ENCODE results near the gene S100P. TPM values are rescaled to one million over a fixed set of nuclear protein-coding genes. Genes with fewer than 3 reads are reported as not detected.
"Not testable (repeated sequence)": the region's sequence is repeated elsewhere in the genome, so short reads cannot be mapped to it uniquely, and the experiment has no call there.

Gene S100P
- total RNA-seq, 1 donor: not detected

DNA sequence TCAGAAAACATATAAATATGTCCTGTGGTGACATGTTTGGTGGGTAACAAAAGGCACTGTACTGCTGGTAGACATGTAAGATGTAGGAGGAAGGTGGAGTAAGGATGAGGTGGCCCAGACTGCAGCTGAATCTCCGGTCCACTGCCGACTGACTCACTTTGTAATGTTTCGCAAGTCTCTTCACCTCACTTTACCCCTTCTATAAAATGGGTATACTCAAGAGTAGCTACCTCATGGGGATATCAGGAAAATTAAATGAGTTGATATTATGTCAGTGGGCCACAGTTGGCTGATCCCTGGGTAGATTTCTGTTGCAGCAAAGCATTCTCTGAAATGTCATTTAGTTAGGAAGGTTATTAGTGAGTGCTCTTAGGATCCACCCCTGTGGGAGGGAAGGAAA, 31.1 kb upstream of the S100P start:
- DNase-seq (ENCODE audit: low read depth): no peak
- TF ChIP-seq, protein P1, sequence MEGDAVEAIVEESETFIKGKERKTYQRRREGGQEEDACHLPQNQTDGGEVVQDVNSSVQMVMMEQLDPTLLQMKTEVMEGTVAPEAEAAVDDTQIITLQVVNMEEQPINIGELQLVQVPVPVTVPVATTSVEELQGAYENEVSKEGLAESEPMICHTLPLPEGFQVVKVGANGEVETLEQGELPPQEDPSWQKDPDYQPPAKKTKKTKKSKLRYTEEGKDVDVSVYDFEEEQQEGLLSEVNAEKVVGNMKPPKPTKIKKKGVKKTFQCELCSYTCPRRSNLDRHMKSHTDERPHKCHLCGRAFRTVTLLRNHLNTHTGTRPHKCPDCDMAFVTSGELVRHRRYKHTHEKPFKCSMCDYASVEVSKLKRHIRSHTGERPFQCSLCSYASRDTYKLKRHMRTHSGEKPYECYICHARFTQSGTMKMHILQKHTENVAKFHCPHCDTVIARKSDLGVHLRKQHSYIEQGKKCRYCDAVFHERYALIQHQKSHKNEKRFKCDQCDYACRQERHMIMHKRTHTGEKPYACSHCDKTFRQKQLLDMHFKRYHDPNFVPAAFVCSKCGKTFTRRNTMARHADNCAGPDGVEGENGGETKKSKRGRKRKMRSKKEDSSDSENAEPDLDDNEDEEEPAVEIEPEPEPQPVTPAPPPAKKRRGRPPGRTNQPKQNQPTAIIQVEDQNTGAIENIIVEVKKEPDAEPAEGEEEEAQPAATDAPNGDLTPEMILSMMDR (IDR thresholded peaks at IDR 0.05; ENCODE audit: insufficient read depth, low read length): no peak
- no peak overlapping the region for H3K4me3 ChIP-seq (ENCODE audit: low read depth, low read length)

DNA sequence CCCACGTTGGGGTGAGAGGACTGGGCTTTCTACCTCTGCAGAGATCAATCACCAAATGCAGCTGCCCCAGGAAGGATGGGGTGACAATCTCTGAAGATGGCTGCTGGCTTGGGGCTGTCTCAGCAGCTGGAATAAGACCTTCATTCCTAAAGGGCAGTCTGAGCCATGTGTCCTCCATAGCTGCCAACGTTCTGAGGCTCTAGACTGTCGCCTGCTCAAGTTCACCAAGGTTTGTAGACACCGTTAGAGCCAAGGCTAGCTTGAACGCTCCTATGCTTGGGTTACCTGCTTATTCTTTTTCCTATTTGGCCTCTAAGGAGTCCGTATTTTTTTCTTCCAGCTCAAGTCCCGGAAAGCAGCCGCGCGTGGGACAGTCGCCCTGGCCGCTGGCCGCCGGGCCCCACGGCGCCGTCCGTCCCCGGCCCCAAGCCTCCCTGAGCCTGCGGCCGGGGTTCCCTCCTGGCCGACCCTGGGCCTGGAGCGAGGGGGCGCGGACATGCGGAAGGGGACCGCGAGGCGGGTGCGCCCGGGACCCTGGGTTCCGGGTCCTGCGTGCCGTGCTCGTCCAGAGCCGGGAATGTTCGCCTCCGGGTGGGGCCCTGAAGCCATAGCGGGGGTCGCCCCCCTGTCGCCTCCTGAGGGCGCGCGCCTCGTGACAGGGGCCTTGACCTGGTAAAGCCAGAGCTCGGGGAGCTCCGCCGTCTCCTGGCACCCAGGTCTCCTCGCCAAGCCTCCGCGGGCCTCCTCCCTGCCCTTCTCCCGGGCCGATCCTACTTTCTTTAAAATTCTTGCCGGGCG, 29.9 kb upstream of the S100P start:
- peak overlapping the region; percentile 13 for H3K4me3 ChIP-seq (ENCODE audit: low read depth, low read length)
- TF ChIP-seq, protein P1 (IDR thresholded peaks at IDR 0.05; ENCODE audit: insufficient read depth, low read length): no peak
- no peak for DNase-seq (ENCODE audit: low read depth)

DNA sequence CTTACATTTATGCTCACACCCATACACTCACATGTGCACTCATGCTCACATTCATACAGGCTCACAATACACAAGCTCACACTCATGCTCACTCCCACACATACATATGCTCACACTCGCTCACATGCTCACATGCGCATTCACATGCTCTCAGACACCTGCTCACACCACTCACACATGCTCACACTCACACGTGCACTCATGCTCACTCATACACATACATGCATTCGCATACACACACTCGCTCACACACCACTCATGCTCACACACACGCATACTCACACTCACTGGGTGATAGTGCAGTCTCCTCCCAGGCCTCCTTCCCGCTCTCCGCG, 28.4 kb upstream of the S100P start:
- TF ChIP-seq, protein P1 (IDR thresholded peaks at IDR 0.05; ENCODE audit: insufficient read depth, low read length): no peak
- no peak overlapping the region for H3K4me3 ChIP-seq (ENCODE audit: low read depth, low read length)
- DNase-seq (ENCODE audit: low read depth): no peak

DNA sequence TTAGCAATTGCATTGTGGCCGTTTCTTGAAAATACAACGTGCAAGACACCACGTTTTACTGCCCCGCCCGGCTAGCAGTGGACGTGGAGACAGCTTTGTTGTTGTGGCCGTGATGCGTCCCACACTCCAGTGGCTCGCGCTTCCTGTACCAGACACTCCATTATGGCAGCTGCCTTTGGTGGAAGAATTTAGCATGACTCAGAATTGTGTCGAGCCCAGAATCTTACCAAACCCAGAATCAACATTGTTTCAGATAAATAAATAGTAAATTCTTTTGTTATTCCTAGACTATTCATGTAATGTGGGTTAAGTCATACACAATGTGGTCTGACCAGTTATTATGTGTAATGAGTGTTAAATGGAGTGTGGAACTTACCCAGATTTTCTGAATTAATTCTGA, 25.3 kb upstream of the S100P start:
- TF ChIP-seq, protein P1 (IDR thresholded peaks at IDR 0.05; ENCODE audit: insufficient read depth, low read length): no peak
- DNase-seq (ENCODE audit: low read depth): peak; percentile 69
- H3K4me3 ChIP-seq (ENCODE audit: low read depth, low read length): no peak overlapping the region

DNA sequence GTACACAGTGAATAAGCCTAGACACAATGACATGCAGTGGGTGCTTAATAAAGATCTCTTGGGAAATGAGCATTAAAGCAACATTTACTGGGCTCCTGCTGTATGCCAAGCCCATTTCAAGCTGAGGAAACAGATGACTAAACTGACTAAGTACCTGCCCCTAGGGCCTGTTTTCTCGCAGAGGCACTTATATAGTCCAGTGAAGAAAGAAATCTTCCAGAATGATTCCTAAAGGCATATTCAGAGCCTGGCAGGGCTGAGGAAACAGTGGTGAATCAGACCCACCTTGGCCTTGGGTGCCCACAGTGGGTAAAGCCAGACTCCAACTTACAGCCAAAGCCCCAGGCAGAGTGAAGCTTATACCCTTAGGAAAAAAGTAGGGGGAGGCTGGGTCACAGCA, 22.0 kb upstream of the S100P start:
- DNase-seq (ENCODE audit: low read depth): no peak
- TF ChIP-seq, protein P1 (IDR thresholded peaks at IDR 0.05; ENCODE audit: insufficient read depth, low read length): no peak

DNA sequence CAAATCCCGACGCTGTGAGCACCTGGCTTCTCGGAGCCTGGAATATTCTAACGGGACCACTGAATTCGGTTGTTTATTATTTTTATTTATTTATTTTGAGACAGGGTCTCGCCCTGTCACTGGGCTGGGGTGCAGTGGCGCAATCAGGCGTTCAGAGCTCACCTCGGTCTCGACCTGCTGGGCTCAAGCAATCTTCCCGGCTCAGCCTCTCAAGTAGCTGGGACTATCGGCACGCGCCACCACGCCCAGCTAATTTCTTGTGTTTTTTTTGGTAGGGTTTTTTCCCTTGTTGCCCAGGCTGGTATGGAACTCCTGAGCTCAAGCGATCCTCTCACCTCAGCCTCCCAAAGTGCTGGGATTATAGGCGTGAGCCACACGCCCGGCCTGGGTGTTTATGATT, 21.5 kb upstream of the S100P start:
- DNase-seq (ENCODE audit: low read depth): no peak
- TF ChIP-seq, protein P1 (IDR thresholded peaks at IDR 0.05; ENCODE audit: insufficient read depth, low read length): no peak
- H3K4me3 ChIP-seq (ENCODE audit: low read depth, low read length): no peak overlapping the region

More for the DNA sequence above, 22.0 kb upstream of the S100P start:
- no peak overlapping the region for H3K4me3 ChIP-seq (ENCODE audit: low read depth, low read length)

DNA sequence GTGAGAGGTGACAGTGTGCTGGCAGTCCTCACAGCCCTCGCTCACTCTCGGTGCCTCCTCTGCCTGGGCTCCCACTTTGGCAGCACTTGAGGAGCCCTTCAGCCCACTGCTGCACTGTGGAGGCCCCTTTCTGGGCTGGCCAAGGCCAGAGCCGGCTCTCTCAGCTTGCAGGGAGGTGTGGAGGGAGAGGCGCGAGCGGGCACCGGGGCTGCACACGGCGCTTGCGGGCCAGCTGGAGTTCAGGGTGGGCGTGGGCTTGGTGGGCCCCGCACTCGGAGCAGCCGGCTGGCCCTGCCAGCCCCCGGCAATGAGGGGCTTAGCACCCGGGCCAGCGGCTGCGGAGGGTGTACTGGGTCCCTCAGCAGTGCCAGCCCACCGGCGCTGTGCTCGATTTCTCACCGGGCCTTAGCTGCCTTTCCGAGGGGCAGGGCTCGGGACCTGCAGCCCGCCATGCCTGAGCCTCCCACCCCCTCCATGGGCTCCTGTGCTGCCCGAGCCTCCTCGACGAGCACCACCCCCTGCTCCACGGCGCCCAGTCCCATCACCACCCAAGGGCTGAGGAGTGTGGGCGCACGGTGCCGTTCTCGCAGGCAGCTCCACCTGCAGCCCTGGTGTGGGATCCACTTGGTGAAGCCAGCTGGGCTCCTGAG, 21.0 kb upstream of the S100P start:
- H3K4me3 ChIP-seq (ENCODE audit: low read depth, low read length); DNase-seq (ENCODE audit: low read depth): not testable (repeated sequence)

DNA sequence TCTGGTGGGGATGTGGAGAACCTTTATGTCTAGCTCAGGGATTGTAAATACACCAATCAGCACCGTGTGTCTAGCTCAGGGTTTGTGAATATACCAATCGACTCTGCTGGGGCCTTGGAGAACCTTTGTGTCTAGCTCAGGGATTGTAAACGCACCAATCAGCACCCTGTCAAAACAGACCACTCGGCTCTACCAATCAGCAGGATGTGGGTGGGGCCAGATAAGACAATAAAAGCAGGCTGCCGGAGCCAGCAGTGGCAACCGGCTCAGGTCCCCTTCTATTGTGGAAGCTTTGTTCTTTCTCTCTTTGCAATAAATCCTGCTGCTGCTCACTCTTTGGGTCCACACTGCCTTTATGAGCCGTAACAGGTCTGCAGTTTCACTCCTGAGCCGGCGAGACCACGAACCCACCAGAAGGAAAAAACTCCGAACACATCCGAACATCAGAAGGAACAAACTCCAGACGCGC, 20.5 kb upstream of the S100P start:
- DNase-seq (ENCODE audit: low read depth): peak; percentile 42
- peak overlapping the region; percentile 78 for H3K4me3 ChIP-seq (ENCODE audit: low read depth, low read length)

Measured in fibroblast of the aortic adventitia (primary cell).